GM19324 (cell line): Measurements from ENCODE around the gene PPP1R3A.
"Not testable (repeated sequence)": the region's sequence is repeated elsewhere in the genome, so short reads cannot be mapped to it uniquely, and the experiment has no call there.

ENCODE experiments used
- ATAC-seq: cut with Tn5 transposase; IDR thresholded peaks from one replicate; pipeline ENCODE4 v1.9.1; 2021; ENCODE audit warnings: mild to moderate bottlenecking, moderate library complexity; ENCODE audit not compliant: unreplicated experiment, low FRiP score

The PPP1R3A gene

GRCh38 chr7:113918946-113919345 lies at the start of gene PPP1R3A:
Gene PPP1R3A, minus strand, starts transcription at chr7:113919009. Its CDS starts 13 bp downstream, at chr7:113918996.
- ATAC-seq = no peak

- no peak for ATAC-seq
Measured at GRCh38 chr7:113963356-113963755, 44.5 kb upstream of the PPP1R3A start.

- no peak for ATAC-seq
Measured at GRCh38 chr7:113959910-113960309, 41.1 kb upstream of the PPP1R3A start.

GRCh38 chr7:113955157-113955556 lies 36.3 kb upstream of the PPP1R3A start:
- ATAC-seq = no peak

GRCh38 chr7:113953553-113953952 lies 34.7 kb upstream of the PPP1R3A start:
- ATAC-seq = no peak

GRCh38 chr7:113945018-113945938 lies 26.5 kb upstream of the PPP1R3A start:
- no peak for ATAC-seq

- ATAC-seq = no peak
Measured at GRCh38 chr7:113936982-113937381, 18.2 kb upstream of the PPP1R3A start.

- no peak for ATAC-seq
Measured at GRCh38 chr7:113936535-113936934, 17.7 kb upstream of the PPP1R3A start.

- not testable (repeated sequence) for ATAC-seq
Measured at GRCh38 chr7:113929389-113929788, 10.6 kb upstream of the PPP1R3A start.

- no peak for ATAC-seq
Measured at GRCh38 chr7:113928112-113928511, 9.3 kb upstream of the PPP1R3A start.

- no peak for ATAC-seq
Measured at GRCh38 chr7:113922049-113922448, 3.2 kb upstream of the PPP1R3A start.

- no peak for ATAC-seq
Measured at GRCh38 chr7:113921363-113921762, 2.6 kb upstream of the PPP1R3A start.

- ATAC-seq = no peak
Measured at GRCh38 chr7:113917840-113918239, 969 bp downstream of the PPP1R3A start.

GRCh38 chr7:113915956-113916355 lies 2.9 kb downstream of the PPP1R3A start:
- ATAC-seq = no peak

- ATAC-seq = no peak
Measured at GRCh38 chr7:113912876-113913275, 5.9 kb downstream of the PPP1R3A start.

GRCh38 chr7:113907617-113908016 lies 11.2 kb downstream of the PPP1R3A start:
- ATAC-seq = no peak

GRCh38 chr7:113904521-113904920 lies 14.3 kb downstream of the PPP1R3A start:
- no peak for ATAC-seq

- no peak for ATAC-seq
Measured at GRCh38 chr7:113892818-113893217, 26.0 kb downstream of the PPP1R3A start.

- no peak for ATAC-seq
Measured at GRCh38 chr7:113891828-113892227, 27.0 kb downstream of the PPP1R3A start.

GRCh38 chr7:113891031-113891350 lies 27.8 kb downstream of the PPP1R3A start:
- no peak for ATAC-seq

- ATAC-seq = no peak
Measured at GRCh38 chr7:113890331-113891030, 28.3 kb downstream of the PPP1R3A start.

GRCh38 chr7:113883096-113883495 lies 35.7 kb downstream of the PPP1R3A start:
- no peak for ATAC-seq
